Forelimb muscle (tissue), 1 donor: ENCODE results near the gene NMRK2. TPM values are rescaled to one million over a fixed set of nuclear protein-coding genes. Genes with fewer than 3 reads are reported as not detected.
"Not testable (repeated sequence)": the region's sequence is repeated elsewhere in the genome, so short reads cannot be mapped to it uniquely, and the experiment has no call there.

ENCODE experiments used
- DNase-seq: peaks from one replicate; pipeline ENCODE4 v3.0.0-alpha.2; 2013; ENCODE audit warnings: low read depth
- polyA plus RNA-seq: library from polyadenylated mRNA; unstranded; fragments of 120-200 nt; gene quantifications from one replicate; pipeline ENCODE4 v1.2.1, GENCODE V29; 2013; ENCODE audit not compliant: insufficient read length

Gene NMRK2
- polyA plus RNA-seq, 1 donor: 285 TPM

DNA sequence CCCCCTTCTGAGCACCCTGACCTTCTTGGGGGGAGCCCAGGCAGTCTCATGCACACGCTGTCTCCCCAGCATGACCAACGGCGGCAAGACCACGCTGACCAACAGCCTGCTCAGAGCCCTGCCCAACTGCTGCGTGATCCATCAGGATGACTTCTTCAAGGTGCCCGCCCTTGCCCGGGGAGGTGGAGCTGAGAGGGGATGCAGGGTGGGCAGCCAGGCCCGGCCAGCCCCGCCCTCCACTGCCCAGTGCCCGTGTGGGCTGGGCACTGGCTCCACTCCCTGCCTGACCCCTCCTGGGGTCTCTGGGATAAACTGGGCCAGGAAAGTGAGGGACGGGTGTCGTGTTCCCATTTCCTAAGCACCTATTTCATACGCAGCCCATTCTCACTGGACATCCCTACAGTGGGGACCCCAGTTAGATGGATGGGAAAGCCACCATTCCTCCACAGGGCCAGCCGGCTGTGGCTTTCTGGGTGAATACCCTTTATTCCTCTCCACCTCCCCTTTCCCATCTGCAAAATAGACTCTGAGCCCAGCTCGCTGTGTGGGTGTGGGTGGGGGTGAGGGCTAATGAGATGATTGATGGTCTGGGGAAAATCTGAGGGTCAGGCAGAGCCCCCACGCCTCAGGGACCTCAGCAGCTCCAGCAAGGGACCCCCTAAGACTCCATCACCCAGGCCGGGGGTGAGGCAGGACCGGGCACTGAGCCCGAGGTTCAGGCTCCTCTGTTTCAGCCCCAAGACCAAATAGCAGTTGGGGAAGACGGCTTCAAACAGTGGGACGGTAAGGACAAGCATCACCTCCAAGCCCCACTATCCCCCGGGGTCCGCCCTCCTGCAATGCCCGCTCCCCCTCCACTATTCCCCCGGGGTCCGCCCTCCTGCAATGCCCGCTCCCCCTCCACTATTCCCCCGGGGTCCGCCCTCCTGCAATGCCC is 3.9 kb downstream of the NMRK2 start:
- no peak for DNase-seq

GRCh38 chr19:3938300-3938950 is 5.6 kb downstream of the NMRK2 start:
- DNase-seq: not testable (repeated sequence)

- DNase-seq: no peak
These were observed 10.0 kb downstream of the NMRK2 start for GRCh38 chr19:3942790-3943409.

- DNase-seq: no peak
These were observed 11.3 kb downstream of the NMRK2 start for GRCh38 chr19:3944018-3944721.

- DNase-seq: no peak
These were observed 13.0 kb downstream of the NMRK2 start for GRCh38 chr19:3945838-3946237.

DNA sequence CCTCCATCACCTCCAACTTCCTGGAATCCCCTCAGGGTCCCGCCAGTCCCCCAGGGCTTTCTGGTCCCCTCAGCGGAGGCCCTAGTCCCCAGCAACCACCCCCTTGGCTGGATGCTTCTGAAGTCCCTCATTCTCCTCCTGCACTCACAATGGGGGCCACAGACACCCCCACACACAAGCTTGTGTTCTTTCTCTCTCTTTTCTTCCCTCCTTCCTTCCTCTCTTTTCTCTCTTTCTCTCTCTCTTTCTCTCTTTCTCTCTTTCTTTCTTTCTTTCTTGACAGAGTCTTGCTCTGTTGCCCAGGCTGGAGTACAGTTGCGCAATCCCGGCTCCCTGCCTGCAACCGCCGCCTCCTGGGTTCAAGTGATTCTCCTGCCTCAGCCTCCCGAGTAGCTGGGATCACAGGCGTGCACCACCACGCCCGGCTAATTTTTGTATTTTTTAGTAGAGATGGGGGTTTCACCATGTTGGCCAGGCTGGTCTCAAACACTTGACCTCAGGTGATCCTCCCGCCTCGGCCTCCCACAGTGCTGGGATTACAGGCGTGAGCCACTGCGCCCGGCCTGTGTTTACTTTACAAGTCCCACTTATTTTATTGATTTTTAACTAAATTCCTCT is 14.6 kb downstream of the NMRK2 start:
- not testable (repeated sequence) for DNase-seq

DNA sequence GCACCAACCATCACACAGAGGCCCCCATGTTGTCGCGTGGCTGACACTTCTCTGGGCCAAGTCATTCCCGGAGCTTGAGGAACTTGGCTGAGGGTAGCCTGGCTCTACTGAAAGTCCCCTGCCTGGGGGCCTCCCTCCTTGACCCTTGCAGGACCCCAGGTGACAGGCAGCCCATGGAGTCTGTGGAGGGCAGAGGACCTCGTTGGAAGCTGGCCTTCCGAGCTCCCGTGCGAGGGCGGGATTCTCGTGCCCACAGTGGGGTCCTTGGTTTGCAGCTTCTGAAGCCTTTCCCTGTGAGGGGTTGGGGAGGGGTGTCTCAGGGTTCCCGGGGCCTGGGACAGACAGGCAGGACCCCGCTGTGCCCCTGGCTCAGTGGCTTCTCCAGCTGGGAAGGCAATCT is 16.4 kb downstream of the NMRK2 start:
- DNase-seq: no peak

GRCh38 chr19:3949997-3950859 is 17.4 kb downstream of the NMRK2 start:
- DNase-seq: no peak

DNA sequence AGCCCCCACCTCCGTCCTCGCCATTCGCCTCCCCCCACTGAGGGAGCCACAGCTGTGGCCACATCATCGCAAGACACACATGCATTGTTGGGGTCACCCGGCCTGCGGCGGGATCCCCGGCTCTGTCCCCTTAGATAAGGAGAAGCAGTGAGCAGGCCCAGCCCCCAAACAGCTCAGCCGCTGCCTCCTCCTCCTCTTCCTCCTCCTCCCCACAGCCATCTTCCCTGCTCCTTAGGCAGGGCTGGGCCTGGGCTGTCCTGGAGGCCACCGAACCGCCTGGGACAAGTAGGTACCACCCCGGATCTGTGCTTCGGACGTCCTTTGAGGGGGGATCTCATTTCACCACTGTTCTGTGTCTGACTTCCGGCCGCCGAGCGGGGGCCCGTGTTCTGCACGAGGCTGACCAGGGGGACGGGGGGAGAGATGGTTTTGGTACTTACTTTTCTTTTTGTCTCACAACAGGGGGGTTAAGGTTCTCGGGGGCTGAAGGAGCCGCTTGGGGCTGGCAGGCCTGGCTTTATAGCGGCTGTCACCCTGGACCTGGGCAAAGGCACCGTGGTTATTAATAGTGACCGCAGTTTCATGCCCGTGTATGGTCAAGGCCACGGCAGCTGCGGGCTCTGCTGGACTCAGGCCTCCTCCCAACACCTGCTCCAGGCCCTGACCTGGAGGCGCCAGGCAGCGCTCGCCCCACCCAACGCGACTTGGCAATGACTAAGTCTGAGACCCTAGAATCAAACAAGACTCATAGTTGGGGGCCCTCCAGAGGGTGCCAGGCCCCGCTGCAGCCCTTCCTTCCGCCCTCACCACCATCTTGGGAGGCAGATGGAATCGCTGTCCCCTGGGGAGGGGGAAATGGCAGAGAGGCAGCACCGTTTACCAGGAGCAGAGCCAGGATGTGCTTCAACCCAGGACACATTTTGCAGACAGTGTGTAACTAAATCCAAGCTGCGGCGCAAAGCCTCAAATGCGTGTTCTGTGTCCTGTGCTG is 18.3 kb downstream of the NMRK2 start:
- DNase-seq: no peak

DNA sequence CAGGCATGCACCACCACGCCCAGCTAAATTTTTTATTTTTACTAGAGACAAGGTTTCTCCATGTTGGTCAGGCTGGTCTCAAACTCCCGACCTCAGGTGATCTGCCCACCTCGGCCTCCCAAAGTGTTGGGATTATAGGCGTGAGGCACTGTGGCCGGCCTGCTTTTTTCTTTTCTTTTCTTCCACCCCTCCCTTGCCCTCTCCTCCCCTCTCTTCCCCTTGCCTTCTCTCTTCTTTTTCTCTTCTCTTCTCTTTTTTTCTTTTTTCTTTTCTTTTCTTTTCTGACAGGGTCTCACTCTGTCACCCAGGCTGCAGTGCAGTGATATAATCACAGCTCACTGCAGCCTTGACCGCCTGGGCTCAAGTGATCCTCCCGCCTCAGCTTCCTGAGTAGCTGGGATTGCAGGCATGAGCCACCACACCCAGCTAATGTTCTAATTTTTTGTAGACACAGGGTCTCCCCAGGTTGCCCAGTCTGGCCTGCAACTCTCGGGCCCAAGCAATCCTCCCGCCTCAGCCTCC is 19.9 kb downstream of the NMRK2 start:
- not testable (repeated sequence) for DNase-seq

DNA sequence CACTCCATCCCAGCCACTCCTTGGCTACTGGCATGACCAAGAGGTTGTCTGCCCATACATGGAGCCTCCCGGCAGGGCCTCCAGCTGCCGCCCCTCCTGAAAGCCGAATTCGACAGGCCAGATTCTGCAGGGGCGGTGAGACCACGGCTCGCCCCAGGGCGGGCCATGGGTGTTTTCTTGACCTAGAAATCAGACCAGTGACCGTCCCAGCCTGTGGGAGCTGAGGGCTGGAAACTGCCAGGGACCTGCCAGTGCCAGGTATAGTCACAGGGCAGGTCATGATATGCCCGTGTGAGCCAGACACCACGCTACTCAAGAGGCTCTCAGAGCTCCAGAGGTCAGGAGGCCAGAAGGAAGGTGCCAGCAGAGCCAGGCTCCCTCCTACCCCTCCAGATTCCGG is 21.2 kb downstream of the NMRK2 start:
- DNase-seq: no peak

DNA sequence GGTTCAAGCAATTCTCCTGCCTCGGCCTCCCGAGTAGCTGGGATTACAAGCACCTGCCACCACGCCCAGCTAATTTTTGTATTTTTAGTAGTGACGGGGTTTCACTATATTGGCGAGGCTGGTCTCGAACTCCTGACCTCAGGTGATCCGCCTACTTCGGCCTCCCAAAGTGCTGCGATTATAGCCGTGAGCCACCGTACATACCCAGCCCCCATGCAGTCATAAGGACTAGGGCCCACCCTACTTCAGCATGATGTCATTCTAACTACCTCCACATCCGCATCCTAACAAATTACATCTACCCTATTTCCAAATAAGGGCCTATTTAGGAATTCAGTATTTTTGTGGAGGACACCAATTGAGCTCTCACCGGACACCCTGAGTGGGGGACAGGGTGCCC is 22.4 kb downstream of the NMRK2 start:
- not testable (repeated sequence) for DNase-seq

GRCh38 chr19:3955688-3956087 is 22.8 kb downstream of the NMRK2 start:
- DNase-seq: no peak

DNA sequence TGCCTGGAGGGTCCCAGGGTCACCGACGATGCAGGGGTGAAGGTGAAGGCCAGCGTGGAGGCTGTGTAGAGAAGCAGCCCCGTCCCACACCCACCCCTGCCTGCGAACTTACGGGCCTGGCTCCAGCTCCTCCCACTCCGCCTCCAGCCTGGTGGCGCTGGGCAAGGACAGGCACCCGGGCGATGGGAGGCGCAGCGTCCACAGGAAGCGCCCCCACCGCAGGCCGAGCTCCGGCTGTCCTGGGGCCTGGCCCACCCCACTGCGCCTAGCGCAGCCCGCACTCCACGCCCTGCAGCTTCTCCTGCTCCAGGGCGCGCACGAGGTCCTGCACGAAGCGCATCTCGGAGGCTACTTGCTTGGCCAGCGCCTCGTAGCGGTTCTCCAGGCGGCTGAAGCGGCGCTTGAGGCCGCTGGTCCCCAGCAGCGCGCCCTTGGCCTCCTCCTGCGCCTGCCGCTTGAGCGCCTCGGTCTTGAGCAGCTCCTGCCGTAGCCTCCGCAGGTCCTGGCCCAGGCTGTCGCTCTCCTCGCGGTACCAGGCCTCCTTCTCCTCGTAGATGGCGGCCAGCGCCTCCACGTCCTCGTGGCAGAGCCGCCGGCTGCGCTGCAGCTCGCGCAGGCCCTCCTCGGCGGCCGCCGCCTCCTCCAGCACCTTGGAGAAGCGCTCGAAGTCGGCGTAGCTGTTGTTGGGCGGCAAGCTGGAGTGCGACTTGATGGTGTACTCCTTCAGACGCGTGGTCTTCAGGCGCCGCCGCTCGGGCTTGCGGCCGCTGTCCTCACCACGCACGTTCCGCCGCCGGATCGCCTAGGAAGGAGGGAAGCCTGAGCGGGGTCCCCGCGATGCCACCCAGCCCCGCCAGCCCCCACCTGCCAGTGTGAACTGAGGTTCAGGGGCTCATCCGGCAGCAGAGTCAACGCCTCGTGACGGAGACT is 26.2 kb downstream of the NMRK2 start:
- DNase-seq: no peak

- DNase-seq: no peak
These were observed 26.9 kb downstream of the NMRK2 start for GRCh38 chr19:3959766-3960131.

DNA sequence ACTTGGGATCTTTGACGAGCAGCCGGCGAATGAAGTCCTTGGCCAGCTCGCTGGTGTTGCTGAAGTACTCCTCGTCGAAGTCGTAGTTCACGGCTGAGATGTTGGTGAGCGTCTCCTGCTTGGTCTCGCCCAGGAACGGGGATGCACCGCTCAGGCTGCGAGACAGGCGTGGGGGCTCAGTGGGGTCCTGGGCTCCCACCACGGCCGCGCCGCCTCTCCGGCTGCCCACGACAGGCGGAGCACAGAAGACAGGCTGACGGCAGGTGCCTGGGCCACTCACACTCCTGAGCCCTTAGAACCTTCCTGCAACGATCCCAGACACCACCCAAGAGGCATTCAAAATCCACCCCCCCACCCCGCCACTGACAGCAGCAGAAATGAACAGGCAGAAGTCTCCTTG is 28.1 kb downstream of the NMRK2 start:
- no peak for DNase-seq

- DNase-seq: no peak
These were observed 30.8 kb downstream of the NMRK2 start for GRCh38 chr19:3963458-3964255.
